IMR-90 (cell line): ENCODE data around the gene KLHDC3. TPM values are rescaled to one million over a fixed set of nuclear protein-coding genes. Genes with fewer than 3 reads are reported as not detected.

Experiments used
- ATAC-seq: fragments of 200-7000 bp; cut with Tn5 transposase; 2 replicates; pipeline ENCODE4 v1.9.1; 2020; ENCODE audit warnings: low read depth, mild to moderate bottlenecking, moderate library complexity
- BruUV-seq: library from RNA; stranded (reverse); fragments of 400-500 nt; replicated peaks from 2 replicates; lab custom pipeline; 2021; lab: Mats Ljungman, UMichigan
- CTCF ChIA-PET: fragments of 300-600 bp; formaldehyde crosslinking; extraction: SDS; loops from one replicate; lab custom pipeline; 2021; ENCODE audit warnings: antibody characterized with exemption; lab: Yijun Ruan, JAX
- POLR2A ChIA-PET: fragments of 300-600 bp; sonication (Branson Sonifier 250); formaldehyde crosslinking; loops from one replicate; lab custom pipeline; 2022; ENCODE audit warnings: antibody characterized with exemption; ENCODE audit not compliant: unreplicated experiment; lab: Charles Lee
- DNase-seq: peaks from one replicate; pipeline ENCODE4 v3.0.0; 2013
- H2AFZ ChIP-seq: replicated peaks from 2 replicates; pipeline ENCODE3; 2013; ENCODE audit warnings: low read length, mild to moderate bottlenecking; ENCODE audit not compliant: poor library complexity
- H2AK5ac ChIP-seq: 2 replicates; pipeline ENCODE4 v1.6.1; 2013; ENCODE audit warnings: low read depth, low read length, inconsistent platforms
- H2AK9ac ChIP-seq: replicated peaks from 2 replicates; pipeline ENCODE3; 2013; ENCODE audit warnings: mild to moderate bottlenecking, low read depth, low read length, moderate library complexity; ENCODE audit not compliant: poor library complexity
- H2BK120ac ChIP-seq: 2 replicates; pipeline ENCODE4 v1.6.1; 2013; ENCODE audit warnings: low read depth, low read length, inconsistent platforms
- H2BK15ac ChIP-seq: 3 replicates; pipeline ENCODE4 v1.6.1; 2013; ENCODE audit warnings: low read depth, low read length, inconsistent platforms
- H2BK20ac ChIP-seq: 2 replicates; pipeline ENCODE4 v1.6.1; 2013; ENCODE audit warnings: low read depth, mild to moderate bottlenecking, inconsistent platforms, low read length, moderate library complexity
- H2BK5ac ChIP-seq: 2 replicates; pipeline ENCODE4 v1.6.1; 2013; ENCODE audit warnings: mild to moderate bottlenecking, low read depth, low read length, inconsistent platforms; ENCODE audit not compliant: poor library complexity, severe bottlenecking
- H3K14ac ChIP-seq: replicated peaks from 2 replicates; pipeline ENCODE4 v1.6.1; 2013; ENCODE audit warnings: low read depth, low read length, inconsistent platforms
- H3K18ac ChIP-seq: 2 replicates; pipeline ENCODE4 v1.6.1; 2013; ENCODE audit warnings: low read depth, low read length, control low read depth
- H3K23ac ChIP-seq: 2 replicates; pipeline ENCODE4 v1.6.1; 2013; ENCODE audit warnings: low read depth, low read length, inconsistent platforms
- H3K27ac ChIP-seq: 2 replicates; pipeline ENCODE4 v1.5.1; 2013; ENCODE audit warnings: mild to moderate bottlenecking, control low read depth, low read length; ENCODE audit not compliant: insufficient read depth
- H3K27me3 ChIP-seq: 2 replicates; pipeline ENCODE4 v1.6.1; 2013; ENCODE audit warnings: low read length; ENCODE audit not compliant: control insufficient read depth, insufficient read depth
- H3K36me3 ChIP-seq: 2 replicates; pipeline ENCODE4 v1.6.1; 2013; ENCODE audit warnings: low read length, mixed read lengths; ENCODE audit not compliant: control insufficient read depth, insufficient read depth
- H3K4ac ChIP-seq: 2 replicates; pipeline ENCODE4 v1.6.1; 2013; ENCODE audit warnings: low read depth, low read length, inconsistent platforms
- H3K4me1 ChIP-seq: 2 replicates; pipeline ENCODE4 v1.6.1; 2013; ENCODE audit warnings: low read length, mixed read lengths; ENCODE audit not compliant: control insufficient read depth, insufficient read depth
- H3K4me2 ChIP-seq: 2 replicates; pipeline ENCODE4 v1.6.1; 2013; ENCODE audit warnings: low read depth, mild to moderate bottlenecking, control low read depth, low read length, moderate library complexity
- H3K4me3 ChIP-seq: 2 replicates; pipeline ENCODE4 v1.5.1; 2013; ENCODE audit warnings: low read depth, mild to moderate bottlenecking, control low read depth, low read length, moderate library complexity; ENCODE audit not compliant: insufficient read depth
- H3K56ac ChIP-seq: 2 replicates; pipeline ENCODE4 v1.6.1; 2013; ENCODE audit warnings: low read length, inconsistent platforms; ENCODE audit not compliant: insufficient read depth; ENCODE audit errors: extremely low read depth
- H3K79me1 ChIP-seq, 2 experiments: 2 replicates each; pipeline ENCODE4 v1.6.1; 2013; ENCODE audit warnings: low read length in 2 of 2, inconsistent platforms in 1 of 2, low read depth in 1 of 2
- H3K9ac ChIP-seq: 2 replicates; pipeline ENCODE4 v1.6.1; 2013; ENCODE audit warnings: low read depth, low read length, control low read depth
- H3K9me1 ChIP-seq: 2 replicates; pipeline ENCODE4 v1.6.1; 2013; ENCODE audit warnings: low read length, inconsistent platforms; ENCODE audit not compliant: insufficient read depth
- H3K9me3 ChIP-seq: 2 replicates; pipeline ENCODE4 v1.6.1; 2013; ENCODE audit warnings: low read length; ENCODE audit not compliant: control insufficient read depth, insufficient read depth
- H4K20me1 ChIP-seq: 2 replicates; pipeline ENCODE4 v1.6.1; 2013; ENCODE audit warnings: low read length, inconsistent platforms; ENCODE audit not compliant: insufficient read depth
- H4K5ac ChIP-seq: 2 replicates; pipeline ENCODE4 v1.6.1; 2013; ENCODE audit warnings: mild to moderate bottlenecking, low read depth, low read length, control low read depth
- H4K8ac ChIP-seq, 2 experiments: 2 replicates each; pipeline ENCODE4 v1.6.1; 2013; ENCODE audit warnings: low read depth in 2 of 2, low read length in 2 of 2, control low read depth in 1 of 2, inconsistent platforms in 1 of 2
- H4K91ac ChIP-seq: 2 replicates; pipeline ENCODE4 v1.6.1; 2013; ENCODE audit warnings: low read depth, low read length, inconsistent platforms; ENCODE audit not compliant: insufficient read depth
- BHLHE40 ChIP-seq: fragments of 150-350 bp; IDR thresholded peaks from 2 replicates; pipeline ENCODE4 v1.6.1; 2016; ENCODE audit warnings: mild to moderate bottlenecking, low read depth, low read length
- CEBPB ChIP-seq: IDR thresholded peaks from 2 replicates; pipeline ENCODE4 v1.6.1; 2012; ENCODE audit warnings: low read depth, low read length, improper control_type of control experiment
- CHD1 ChIP-seq: IDR thresholded peaks from 2 replicates; pipeline ENCODE4 v1.6.1; 2012; ENCODE audit warnings: low read depth, low read length, improper control_type of control experiment
- CTCF ChIP-seq: conservative IDR thresholded peaks from 2 replicates; pipeline ENCODE4 v1.5.1; 2012; ENCODE audit warnings: mild to moderate bottlenecking, low read depth, low read length, improper control_type of control experiment
- FOS ChIP-seq: fragments of 150-350 bp; IDR thresholded peaks from 2 replicates; pipeline ENCODE4 v1.6.1; 2016; ENCODE audit warnings: low read depth, low read length
- RAD21 ChIP-seq: IDR thresholded peaks from 2 replicates; pipeline ENCODE4 v1.6.1; 2012; ENCODE audit warnings: low read length, improper control_type of control experiment
- RCOR1 ChIP-seq: IDR thresholded peaks from 2 replicates; pipeline ENCODE4 v1.6.1; 2012; ENCODE audit warnings: mild to moderate bottlenecking, low read length, improper control_type of control experiment; ENCODE audit not compliant: insufficient replicate concordance
- USF2 ChIP-seq: fragments of 150-350 bp; IDR thresholded peaks from 2 replicates; pipeline ENCODE4 v1.6.1; 2017; ENCODE audit warnings: mild to moderate bottlenecking, antibody characterized with exemption, low read length, low read depth
- WGBS, 2 experiments: methylation state at CpG; one replicate each; pipeline versions ENCODE4 v1.1.5 to v1.1.7; 2013; ENCODE audit warnings: missing lambda C conversion rate in 2 of 2; ENCODE audit not compliant: insufficient read length in 1 of 2; ENCODE audit errors: extremely low coverage in 2 of 2; 5-methylcytosine and 5-hydroxymethylcytosine counted together
- dilution Hi-C: fragments of 300-500 bp; cut with HindIII; formaldehyde crosslinking; loops from one replicate; pipeline ENCODE4 v1.14.3; 2018; ENCODE audit warnings: low sequenced_read_pairs; ENCODE audit not compliant: unreplicated experiment
- in situ Hi-C: fragments of 300-500 bp; cut with MboI; formaldehyde crosslinking; loops from 3 replicates; pipeline ENCODE4 v1.14.3; 2019; ENCODE audit warnings: low sequenced_read_pairs, inconsistent platforms, mixed read lengths
- intact Hi-C: fragments of 100-400 bp; cut with micrococcal nuclease; formaldehyde crosslinking; loops from 2 replicates; pipeline ENCODE4 v1.10.0; 2022
- polyA plus RNA-seq, 3 experiments: library from polyadenylated mRNA; depleted of rRNA; stranded (reverse); fragments of >200 nt; gene quantifications; 2 replicates each; pipeline ENCODE4 v1.2.3, GENCODE V29; 2012; ENCODE audit warnings: low replicate concordance in 1 of 3
- total RNA-seq: library from RNA; depleted of rRNA; stranded (reverse); fragments of >200 nt; gene quantifications from 2 replicates; pipeline ENCODE4 v1.2.3, GENCODE V29; 2012

KLHDC3 gene
- total and polyA plus RNA-seq, 2 of the 4 experiments (the other 2 are of a cell fraction): 57.1 to 76.0 TPM

DNA sequence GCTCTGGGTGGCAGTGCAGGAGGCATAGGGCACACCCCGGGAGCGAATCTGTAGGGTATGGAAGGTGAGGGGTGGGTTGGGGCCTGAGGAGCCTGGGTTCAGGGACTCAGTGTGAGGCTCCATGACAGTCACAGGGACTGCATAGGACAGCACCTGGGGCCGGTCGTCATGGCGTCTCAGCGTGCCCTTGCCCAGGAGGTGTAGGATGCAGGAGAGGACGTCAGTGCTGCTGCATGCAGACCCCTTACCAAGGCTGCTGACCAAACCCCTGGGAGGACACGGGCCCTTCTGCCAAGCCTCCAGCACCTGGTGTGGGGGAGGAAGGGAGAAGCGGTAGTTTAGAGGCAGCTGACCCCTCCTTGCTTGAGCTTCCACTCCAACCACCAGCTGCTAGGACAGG, 23.7 kb downstream of the KLHDC3 start:
- no peak overlapping the region for H2BK5ac ChIP-seq
- H3K18ac ChIP-seq: no peak overlapping the region
- H2AK9ac ChIP-seq: no peak overlapping the region
- no peak overlapping the region for H4K91ac ChIP-seq
- no peaks in the 10 kb centered on the region for H3K27me3 ChIP-seq
- H2AFZ ChIP-seq: no peak overlapping the region
- ChIA-PET POLR2A (no interaction called here), CTCF (no interaction called here)
- no peak overlapping the region for H2AK5ac ChIP-seq
- H3K9me1 ChIP-seq: no peaks in the 10 kb centered on the region
- dilution Hi-C loops (no loop called here), in situ Hi-C loops (no loop called here), intact Hi-C loops (no loop called here)
- H3K4me3 ChIP-seq: no peak overlapping the region
- no peak overlapping the region for H3K4ac ChIP-seq
- TF ChIP-seq CTCF (no peak), RAD21 (no peak), CHD1 (no peak), BHLHE40 (no peak), CEBPB (no peak), USF2 (no peak), RCOR1 (no peak), FOS (no peak)
- 100% methylated on average over 4 of the region's 9 CpGs; no CpG with 5 or more reads in 1 of the 2 experiments for WGBS, 2 experiments
- H3K9ac ChIP-seq: no peak overlapping the region
- no peak overlapping the region for H2BK20ac ChIP-seq
- no peaks in the 10 kb centered on the region for H3K9me3 ChIP-seq
- peaks cover 58% of the 10 kb centered on the region for H3K36me3 ChIP-seq
- no peak overlapping the region for H4K5ac ChIP-seq
- no peak overlapping the region for H3K23ac ChIP-seq
- ATAC-seq: no peak
- no peak overlapping the region for H3K27ac ChIP-seq
- no peak overlapping the region for H3K56ac ChIP-seq
- no peak overlapping the region for H4K8ac ChIP-seq
- no peak overlapping the region for H3K14ac ChIP-seq
- no peak overlapping the region for H2BK120ac ChIP-seq
- no TSS peak for BruUV-seq
- H4K20me1 ChIP-seq: 0 out of 2 replicates have a peak, but pooled peaks cover 3% of the 10 kb centered on the region
- DNase-seq: no peak
- H3K79me1 ChIP-seq: peaks cover 7 to 9% of the 10 kb centered on the region in 2 experiments; a peak in 2 of 4 replicates
- H3K4me2 ChIP-seq: no peak overlapping the region
- H3K4me1 ChIP-seq: no peaks in the 10 kb centered on the region
- no peak overlapping the region for H2BK15ac ChIP-seq
